Hepatocyte (in vitro differentiated cells): Measurements from ENCODE around the gene S100A11. TPM values are rescaled to one million over a fixed set of nuclear protein-coding genes. Genes with fewer than 3 reads are reported as not detected.

Source experiments
- DNase-seq: peaks from one replicate; pipeline ENCODE4 v3.0.0-alpha.2; 2016; ENCODE audit warnings: low spot score
- H2AFZ ChIP-seq: fragments of 200-600 bp; sonication (generic); 2 replicates; pipeline ENCODE4 v1.6.0; 2016; ENCODE audit warnings: antibody characterized with exemption, mild to moderate bottlenecking
- H3K27ac ChIP-seq: fragments of 200-600 bp; sonication (generic); 2 replicates; pipeline ENCODE4 v1.5.1; 2016; ENCODE audit warnings: mild to moderate bottlenecking
- H3K27me3 ChIP-seq: fragments of 200-600 bp; sonication (generic); 2 replicates; pipeline ENCODE4 v1.6.1; 2016
- H3K36me3 ChIP-seq: fragments of 200-600 bp; sonication (generic); replicated peaks from 2 replicates; pipeline ENCODE4 v1.5.1; 2016; ENCODE audit warnings: low read depth; ENCODE audit not compliant: insufficient read depth
- H3K4me1 ChIP-seq: fragments of 200-600 bp; sonication (generic); 2 replicates; pipeline ENCODE4 v1.5.1; 2016; ENCODE audit warnings: mild to moderate bottlenecking, moderate library complexity; ENCODE audit not compliant: insufficient read depth
- H3K4me2 ChIP-seq: fragments of 200-600 bp; sonication (generic); 2 replicates; pipeline ENCODE4 v1.6.0; 2016
- H3K4me3 ChIP-seq: fragments of 200-600 bp; sonication (generic); 2 replicates; pipeline ENCODE4 v1.5.1; 2016; ENCODE audit warnings: mild to moderate bottlenecking
- H3K79me2 ChIP-seq: fragments of 200-600 bp; sonication (generic); 2 replicates; pipeline ENCODE4 v1.6.0; 2017; ENCODE audit warnings: mild to moderate bottlenecking
- H3K9me2 ChIP-seq: fragments of 200-600 bp; sonication (generic); replicated peaks from 2 replicates; pipeline ENCODE4 v1.6.0; 2017; ENCODE audit warnings: mild to moderate bottlenecking; ENCODE audit not compliant: insufficient read depth
- H3K9me3 ChIP-seq: fragments of 200-600 bp; sonication (generic); 2 replicates; pipeline ENCODE4 v1.5.1; 2016; ENCODE audit warnings: low read depth, mild to moderate bottlenecking
- H4K20me1 ChIP-seq: fragments of 200-600 bp; sonication (generic); 2 replicates; pipeline ENCODE4 v1.6.0; 2016; ENCODE audit warnings: mild to moderate bottlenecking; ENCODE audit not compliant: insufficient read depth, poor library complexity, severe bottlenecking
- CTCF ChIP-seq: fragments of 200-600 bp; sonication (generic); IDR thresholded peaks from 2 replicates; pipeline ENCODE4 v1.5.1; 2016; ENCODE audit warnings: antibody characterized with exemption, mild to moderate bottlenecking; ENCODE audit not compliant: poor library complexity
- EZH2 ChIP-seq: fragments of 200-600 bp; sonication (generic); IDR thresholded peaks from 2 replicates; pipeline ENCODE4 v1.6.1; 2016; ENCODE audit warnings: antibody characterized with exemption, mild to moderate bottlenecking, borderline replicate concordance
- EZH2phosphoT487 ChIP-seq: fragments of 200-600 bp; sonication (generic); IDR thresholded peaks from one replicate; pipeline ENCODE4 v1.6.1; 2018; ENCODE audit warnings: antibody characterized with exemption, mild to moderate bottlenecking, low read depth, moderate library complexity; ENCODE audit not compliant: unreplicated experiment, severe bottlenecking
- WGBS: methylation state at CpG from one replicate; pipeline ENCODE4 v1.1.6; 2016; ENCODE audit warnings: low lambda C conversion rate; ENCODE audit errors: missing lambda C conversion rate; 5-methylcytosine and 5-hydroxymethylcytosine counted together
- polyA plus RNA-seq: library from polyadenylated mRNA; unstranded; fragments of >200 nt; fragmentation: Nextera tagmentation; extraction: Ambion mirVana; gene quantifications from 2 replicates; pipeline ENCODE4 v1.2.1, GENCODE V29; 2016
- total RNA-seq: library from RNA; depleted of rRNA; stranded (reverse); fragments of >200 nt; gene quantifications from 2 replicates; pipeline ENCODE4 v1.2.3, GENCODE V29; 2014

The S100A11 gene
- total and polyA plus RNA-seq, 2 experiments from 2014 or later = 258 to 1,491 TPM

GRCh38 chr1:152067929-152068328 lies 31.1 kb upstream of the S100A11 start:
- Histone ChIP-seq H4K20me1 (no peaks in the 10 kb centered on the region), H3K27ac (no peak overlapping the region), H3K36me3 (no peaks in the 10 kb centered on the region), H3K9me3 (no peaks in the 10 kb centered on the region), H2AFZ (no peak overlapping the region), H3K4me1 (no peaks in the 10 kb centered on the region), H3K9me2 (no peaks in the 10 kb centered on the region), H3K4me2 (no peak overlapping the region), H3K4me3 (no peak overlapping the region), H3K79me2 (no peaks in the 10 kb centered on the region), H3K27me3 (no peaks in the 10 kb centered on the region)
- DNase-seq = no peak
- WGBS = 80% methylated on average over 1 of the region's 1 CpG
- TF ChIP-seq EZH2phosphoT487 (no peak), CTCF (no peak), EZH2 (no peak)

- TF ChIP-seq EZH2 (no peak), EZH2phosphoT487 (no peak), CTCF (no peak)
- Histone ChIP-seq H3K4me2 (no peak overlapping the region), H3K27ac (no peak overlapping the region), H3K9me3 (no peaks in the 10 kb centered on the region), H3K27me3 (no peaks in the 10 kb centered on the region), H3K4me1 (no peaks in the 10 kb centered on the region), H3K36me3 (no peaks in the 10 kb centered on the region), H3K79me2 (no peaks in the 10 kb centered on the region), H4K20me1 (no peaks in the 10 kb centered on the region), H2AFZ (no peak overlapping the region), H3K9me2 (no peaks in the 10 kb centered on the region), H3K4me3 (no peak overlapping the region)
- DNase-seq = no peak
Observed at GRCh38 chr1:152067150-152067549, 30.3 kb upstream of the S100A11 start.

GRCh38 chr1:152061952-152062351 lies 25.1 kb upstream of the S100A11 start:
- Histone ChIP-seq H3K36me3 (no peaks in the 10 kb centered on the region), H3K9me2 (peaks cover 5% of the 10 kb centered on the region), H2AFZ (no peak overlapping the region), H4K20me1 (no peaks in the 10 kb centered on the region), H3K4me2 (no peak overlapping the region), H3K27ac (no peak overlapping the region), H3K4me1 (no peaks in the 10 kb centered on the region), H3K4me3 (no peak overlapping the region), H3K9me3 (no peaks in the 10 kb centered on the region), H3K79me2 (no peaks in the 10 kb centered on the region), H3K27me3 (peaks cover 6% of the 10 kb centered on the region)
- DNase-seq = no peak
- TF ChIP-seq CTCF (no peak), EZH2phosphoT487 (no peak), EZH2 (no peak)

- Histone ChIP-seq H3K79me2 (no peaks in the 10 kb centered on the region), H4K20me1 (no peaks in the 10 kb centered on the region), H3K4me2 (no peak overlapping the region), H3K36me3 (no peaks in the 10 kb centered on the region), H3K9me3 (no peaks in the 10 kb centered on the region), H2AFZ (no peak overlapping the region), H3K4me3 (no peak overlapping the region), H3K4me1 (peaks cover 6% of the 10 kb centered on the region), H3K9me2 (peaks cover 5% of the 10 kb centered on the region), H3K27me3 (peaks cover 29% of the 10 kb centered on the region), H3K27ac (no peak overlapping the region)
- 81% methylated on average over 13 of the region's 13 CpGs for WGBS
- no peak for DNase-seq
- TF ChIP-seq CTCF (no peak), EZH2phosphoT487 (no peak), EZH2 (no peak)
Observed at GRCh38 chr1:152053375-152053774, 16.6 kb upstream of the S100A11 start.
